Activated T-cell treated with anti-CD3 and anti-CD28 coated beads, Interleukin-2, amount 50 U/mL, for 48 hours (primary cell): ENCODE measurements around the gene SOBP.

Source experiments
- DNase-seq, 2 experiments: peaks; one replicate each; pipeline ENCODE4 v3.0.0-alpha.2; 2020

SOBP gene

DNA sequence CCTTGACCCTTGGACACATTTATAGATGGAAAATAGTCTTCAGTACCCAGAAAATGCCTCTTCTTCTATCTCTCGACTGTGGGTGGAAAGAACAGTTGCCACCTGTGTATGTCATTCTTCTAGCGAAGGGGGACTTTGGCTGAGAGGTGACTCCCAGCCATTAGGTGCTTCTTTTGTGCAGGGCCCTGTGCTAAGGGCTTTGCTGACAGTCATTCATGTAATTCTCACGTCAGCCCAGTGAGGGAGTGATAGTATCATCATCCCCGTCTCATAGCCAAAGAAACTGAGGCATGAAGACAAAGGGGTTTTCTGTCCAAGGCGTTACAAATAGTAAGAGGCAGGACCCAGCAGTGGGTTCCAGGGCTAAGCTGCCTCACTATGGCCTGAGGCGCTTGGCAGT is 173.4 kb downstream of the SOBP start:
- DNase-seq: no peak

DNA sequence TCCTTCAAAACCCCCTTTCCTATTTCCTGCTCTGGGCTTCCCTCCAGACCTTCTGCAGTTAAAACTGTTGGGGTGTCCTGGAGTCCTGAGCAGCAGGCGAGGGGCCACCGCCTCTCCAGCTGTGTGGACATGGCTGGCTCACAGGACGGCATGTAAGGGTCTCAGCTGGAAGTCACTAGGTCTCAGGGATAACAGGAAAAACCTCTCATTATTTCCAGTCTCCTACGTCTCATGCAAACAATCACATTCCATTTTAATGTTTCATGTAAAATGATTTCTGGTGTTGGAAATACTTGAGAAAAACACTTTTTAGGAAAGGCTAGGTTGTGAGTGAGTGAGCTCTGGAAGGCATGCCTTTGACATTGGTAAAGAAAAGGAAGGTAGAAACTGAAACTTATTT is 175.5 kb downstream of the SOBP start:
- DNase-seq: no peak

DNA sequence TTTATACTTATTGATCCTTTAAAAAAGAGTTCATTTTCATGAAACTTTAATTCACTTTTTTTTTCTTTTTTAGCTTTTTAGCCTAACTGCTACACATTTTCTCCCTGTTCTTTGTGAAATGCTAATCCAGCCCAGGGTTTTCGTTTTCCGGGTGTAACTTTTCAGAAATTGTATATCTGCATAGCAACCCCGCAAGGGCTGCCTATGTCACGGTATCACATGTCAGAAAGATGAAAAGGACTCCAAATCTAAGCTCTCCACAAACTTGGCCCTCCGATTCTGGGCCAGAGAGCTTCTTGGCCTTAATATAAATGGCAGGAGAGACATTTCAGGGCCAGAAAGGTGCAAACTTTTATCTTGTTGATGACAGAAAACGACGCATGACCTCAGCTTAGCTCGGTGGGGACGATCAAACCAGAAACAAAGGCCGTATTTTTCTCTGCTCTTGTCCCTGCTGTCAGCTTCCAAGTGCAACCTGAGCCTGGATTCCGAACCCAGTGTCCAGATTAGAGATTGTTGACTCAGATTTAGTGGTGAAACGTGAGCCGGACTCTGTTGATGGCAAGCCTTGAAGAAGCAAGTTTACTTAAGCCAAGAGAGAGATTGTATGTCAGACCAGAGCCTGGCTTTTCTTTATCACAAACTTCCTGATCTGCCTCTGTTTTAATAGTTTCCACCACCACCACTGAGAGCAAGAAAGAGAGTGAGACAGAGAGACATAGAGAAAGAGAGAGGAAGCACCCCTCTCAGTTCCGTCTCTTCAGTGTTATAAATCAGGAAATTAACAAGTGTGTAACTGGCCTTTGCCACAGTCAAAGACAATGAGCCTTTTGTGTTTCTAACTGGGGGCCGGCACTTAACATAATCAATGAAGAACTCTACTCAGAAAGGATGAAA is 176.4 kb downstream of the SOBP start:
- no peak for DNase-seq

DNA sequence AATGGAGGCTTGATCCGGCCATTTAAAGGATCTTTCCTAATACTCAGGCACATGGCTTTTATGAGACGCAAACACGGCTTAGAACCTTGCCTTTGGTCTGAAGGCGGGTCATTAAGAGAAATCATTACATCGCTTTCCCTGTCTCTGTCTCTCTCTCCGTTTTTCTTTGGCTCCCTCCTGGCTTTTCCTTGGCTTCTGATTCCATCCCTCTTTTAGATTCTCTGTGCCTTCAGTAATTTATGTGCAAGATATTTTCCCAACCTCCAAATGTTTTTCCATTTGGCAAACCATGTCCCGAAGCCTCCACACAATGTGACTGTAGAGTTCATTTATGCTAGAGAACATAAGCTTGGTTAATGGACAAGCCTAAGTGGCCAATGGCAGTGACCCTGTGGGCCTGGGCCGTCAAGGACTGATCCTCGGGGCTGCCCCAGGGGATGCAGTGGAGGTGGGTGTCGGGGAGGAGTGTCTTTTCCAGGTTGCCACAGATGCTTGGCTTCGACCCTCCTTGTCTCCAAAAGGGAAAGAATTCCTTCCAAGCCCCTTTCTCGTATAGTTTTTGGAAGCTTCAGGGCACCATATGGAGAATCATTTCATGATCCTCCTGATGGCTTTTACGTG is 177.2 kb downstream of the SOBP start:
- no peak for DNase-seq

DNA sequence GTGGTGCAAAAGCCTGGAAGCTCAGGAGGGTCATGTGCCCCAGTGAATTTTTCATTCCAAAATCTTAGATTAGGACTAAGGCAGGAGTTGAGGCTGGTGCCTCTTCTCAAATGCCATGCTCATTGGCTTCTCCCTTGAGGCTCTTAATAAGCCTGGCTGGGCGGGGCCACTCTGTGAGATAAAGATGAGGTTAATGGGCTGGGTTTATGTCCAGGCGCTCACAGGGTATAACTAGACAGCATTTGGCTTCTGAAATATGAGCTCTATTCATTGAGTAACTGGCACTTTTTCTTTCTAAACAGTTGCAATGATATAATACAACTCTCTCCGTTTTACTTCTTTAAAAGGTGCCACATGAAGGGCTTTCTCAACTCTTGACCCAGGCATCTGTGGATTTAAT is 177.9 kb downstream of the SOBP start:
- DNase-seq: no peak

DNA sequence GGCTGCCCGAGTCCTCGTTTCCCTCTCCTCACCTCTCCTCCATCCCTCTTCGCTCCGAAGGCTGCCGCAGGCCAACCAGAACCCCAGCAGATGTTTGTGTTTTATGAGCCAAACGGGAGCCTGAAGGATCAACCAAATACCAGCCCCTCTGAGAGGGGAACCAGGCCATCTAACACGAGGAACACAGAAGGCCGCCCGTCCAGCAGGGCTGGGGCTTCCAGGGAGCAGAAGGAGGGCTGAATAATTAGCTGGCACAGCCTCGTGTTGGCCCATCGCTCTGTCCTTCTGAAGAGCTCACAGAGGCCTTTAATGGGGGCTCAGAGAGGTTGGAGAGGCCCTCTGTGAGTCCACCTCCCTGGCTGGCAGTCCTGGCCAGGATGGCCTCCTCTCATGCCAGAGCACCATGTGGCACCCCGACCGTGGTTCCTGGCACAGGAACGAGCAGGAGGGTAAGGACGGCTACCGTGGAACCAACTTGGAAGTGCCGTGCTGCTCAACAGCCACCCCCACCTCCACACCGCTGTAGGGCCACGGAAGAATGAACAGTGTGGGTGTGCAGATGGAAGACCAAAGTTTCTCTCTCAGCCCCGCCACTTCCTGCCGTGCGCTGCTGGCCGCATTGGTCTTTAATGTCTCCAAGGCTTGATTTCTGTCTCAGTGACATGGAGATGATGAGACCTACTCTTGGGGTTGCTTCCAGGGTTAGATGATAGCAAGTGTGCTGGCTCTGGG is 179.0 kb downstream of the SOBP start:
- DNase-seq: peak; percentile 61 to 67

DNA sequence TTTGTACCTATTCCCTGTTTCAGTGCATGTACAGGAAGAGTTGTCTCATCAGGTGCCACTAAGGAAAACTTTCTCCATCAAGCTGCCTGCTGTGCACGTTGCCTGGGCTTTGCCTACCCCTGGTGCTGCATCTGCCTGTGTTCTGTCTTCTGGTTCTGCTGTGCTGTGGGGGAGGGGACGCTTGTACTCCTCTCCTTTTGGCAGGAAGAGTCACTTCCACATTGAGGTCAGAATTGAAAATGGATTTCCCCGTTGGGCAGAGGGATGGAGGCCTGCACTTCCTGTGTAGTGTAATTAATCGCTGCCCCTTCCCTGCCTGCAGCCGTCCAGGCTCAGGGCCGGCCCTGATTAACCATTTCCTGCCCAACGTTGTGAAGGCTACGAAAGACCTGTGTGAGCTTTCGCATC is 180.9 kb downstream of the SOBP start:
- DNase-seq: no peak

DNA sequence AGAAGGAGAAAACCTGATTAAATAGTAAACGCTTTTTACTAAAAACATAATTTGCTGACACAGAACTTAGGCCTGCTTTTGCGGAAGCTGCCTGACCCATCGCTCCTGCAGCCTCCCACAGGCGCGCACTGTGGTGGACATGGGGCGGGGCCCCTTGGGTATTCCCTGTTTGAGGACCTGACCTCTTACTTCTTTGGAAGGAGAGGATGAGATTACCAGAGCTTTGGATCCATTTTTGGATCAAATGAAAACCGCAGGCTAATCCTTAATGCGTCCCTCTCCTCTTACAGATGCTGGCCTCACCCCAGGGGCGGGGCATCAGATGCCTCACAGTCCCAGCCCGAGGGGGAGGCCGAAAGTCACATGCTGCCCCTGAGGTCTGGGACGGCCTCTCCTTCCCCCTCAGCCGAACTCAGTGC is 183.2 kb downstream of the SOBP start:
- no peak for DNase-seq

DNA sequence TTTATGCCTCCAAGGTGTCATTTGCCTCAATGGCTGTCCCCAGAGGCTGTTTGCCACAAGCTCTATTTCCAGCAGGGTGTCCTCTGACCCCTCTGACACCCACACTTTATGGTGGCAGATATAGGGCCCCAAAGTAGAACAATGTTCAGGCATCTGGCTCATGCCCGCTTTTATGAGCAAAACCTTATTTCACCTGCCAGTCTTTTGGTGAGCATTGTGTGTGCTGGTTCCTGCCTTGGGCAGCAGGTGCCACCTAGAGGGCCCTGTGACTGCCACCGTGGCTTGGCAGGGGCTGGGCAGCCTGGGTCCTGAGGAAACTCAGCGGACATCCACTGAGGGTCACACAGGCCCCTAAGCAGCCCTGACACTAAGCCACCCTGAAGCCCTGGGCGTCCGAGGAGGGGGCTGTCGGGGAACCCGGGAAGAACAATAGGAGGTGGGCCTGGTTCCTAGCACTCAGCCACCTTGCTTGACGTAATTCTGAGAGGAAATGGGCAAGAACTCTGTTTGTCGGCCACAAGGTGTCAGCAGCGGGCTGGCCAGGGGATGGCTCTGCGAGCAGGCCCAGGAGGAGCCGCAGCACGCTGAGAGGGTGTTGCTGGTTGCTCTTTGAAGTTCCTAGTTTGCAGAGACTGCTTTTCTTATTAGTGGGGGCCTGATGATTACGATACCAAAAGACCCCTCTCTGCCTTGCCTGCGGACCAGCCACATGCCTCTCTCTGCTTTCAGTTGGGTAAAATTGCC is 185.2 kb downstream of the SOBP start:
- peak; percentile 85 to 92 for DNase-seq

DNA sequence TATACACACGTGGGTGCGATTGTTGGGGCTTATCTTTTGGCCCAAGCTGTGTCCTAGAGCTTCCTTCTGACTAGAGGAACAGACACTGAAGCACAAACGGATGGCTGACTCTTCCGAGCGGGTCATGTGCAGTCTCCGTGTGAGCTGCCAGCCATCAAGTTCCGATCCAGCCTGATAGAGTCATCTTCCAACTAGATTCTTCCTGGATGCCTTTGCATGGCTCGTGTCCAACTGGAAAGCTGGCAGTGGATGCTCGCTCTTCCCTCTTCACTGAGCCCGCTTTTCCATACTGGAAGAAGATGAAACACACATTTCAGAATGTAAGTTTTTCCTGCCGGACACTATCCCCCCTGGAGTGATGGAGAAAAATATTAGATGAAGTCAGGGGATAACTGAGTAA is 186.1 kb downstream of the SOBP start:
- DNase-seq: no peak

DNA sequence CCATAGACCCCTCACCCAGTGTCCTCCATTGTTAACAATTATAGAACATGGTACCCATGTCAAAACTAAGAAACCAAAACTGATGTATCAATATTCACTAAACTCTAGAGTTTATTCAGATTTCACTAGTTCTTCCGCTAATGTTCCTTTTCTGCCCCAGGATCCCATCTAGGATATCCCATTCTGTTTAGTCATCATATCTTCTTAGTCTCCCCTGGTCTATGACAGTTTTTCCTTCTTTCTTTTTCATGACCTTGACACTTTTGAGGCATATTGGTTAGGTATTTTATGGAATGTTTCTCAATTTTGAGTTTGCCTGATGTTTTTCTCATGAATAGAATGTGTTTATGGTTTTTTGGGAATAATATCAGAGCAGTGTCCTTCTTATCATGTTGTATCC is 187.5 kb downstream of the SOBP start:
- no peak for DNase-seq

DNA sequence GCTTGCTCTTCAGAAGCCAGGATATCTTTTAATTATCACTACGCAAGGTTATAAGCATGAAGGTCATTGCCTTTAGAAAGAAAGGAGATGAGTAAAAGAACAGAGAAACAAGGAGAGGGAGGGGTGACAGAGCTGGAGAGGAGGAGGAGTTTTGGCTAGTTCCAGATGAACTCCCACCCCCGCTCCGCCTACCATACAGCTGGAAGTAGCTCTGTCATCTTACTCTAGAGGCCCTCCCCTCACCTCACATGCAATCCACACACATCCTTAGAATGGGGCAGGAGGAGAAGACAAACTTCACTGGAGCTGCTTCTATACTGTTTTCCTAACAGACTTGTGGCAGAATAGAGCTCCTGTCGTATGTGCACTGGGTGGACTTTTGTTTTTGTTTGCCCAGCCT is 189.5 kb downstream of the SOBP start:
- no peak for DNase-seq

DNA sequence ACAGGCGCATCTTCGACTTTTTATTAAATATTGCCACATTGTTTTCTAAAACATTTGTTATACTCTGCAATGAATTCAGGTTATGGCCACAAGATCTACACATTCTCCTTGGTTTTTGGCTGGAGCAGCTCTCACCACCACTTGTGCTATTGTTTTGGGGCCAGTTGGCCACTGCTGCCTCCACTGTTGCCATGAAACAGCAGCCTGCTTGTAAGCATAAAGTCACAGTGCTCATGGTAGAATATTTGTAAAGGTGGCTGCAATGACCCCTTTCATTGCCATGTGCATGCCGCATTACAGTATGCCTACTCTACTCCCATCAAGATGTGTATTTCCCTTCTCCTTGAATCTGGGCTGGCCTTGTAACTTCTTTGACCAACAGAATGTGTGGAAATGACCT is 192.8 kb downstream of the SOBP start:
- no peak for DNase-seq

DNA sequence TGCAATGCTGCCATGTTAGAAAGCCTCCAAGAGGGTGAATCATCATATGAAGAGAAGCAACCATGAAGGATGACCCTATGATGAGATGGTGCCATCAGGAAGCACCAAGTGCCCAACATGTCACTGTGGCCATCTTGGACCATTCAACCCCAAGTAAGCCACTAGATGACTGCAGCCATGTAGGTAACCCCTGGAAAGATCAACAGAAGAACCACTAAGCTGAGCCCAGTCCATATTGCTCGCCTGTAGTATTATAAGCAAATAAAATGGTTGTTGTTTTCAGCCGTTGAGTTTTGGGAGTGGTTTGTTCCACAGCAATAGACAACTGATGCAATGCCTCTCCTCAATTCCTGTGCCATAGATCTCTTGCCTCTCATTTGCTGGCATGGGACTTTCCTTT is 193.3 kb downstream of the SOBP start:
- DNase-seq: no peak

DNA sequence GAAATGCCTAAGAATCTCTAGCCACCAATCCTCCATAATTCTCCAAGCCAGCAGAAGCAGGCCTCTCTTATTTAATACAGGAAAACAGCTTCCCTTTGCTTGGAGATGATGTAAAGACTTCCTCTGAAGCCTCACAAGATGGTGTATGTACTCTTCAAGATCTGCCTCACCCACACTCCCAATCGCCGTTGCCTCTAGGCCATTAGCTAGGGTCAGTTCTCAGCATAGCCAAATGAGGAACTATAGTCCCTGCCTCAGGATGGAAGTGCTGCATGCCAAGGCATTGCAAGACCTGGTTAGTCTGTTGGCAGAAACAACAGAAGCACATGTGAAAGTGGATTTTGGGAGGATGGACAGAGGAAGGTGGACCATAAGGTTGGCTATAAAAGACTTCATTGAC is 195.1 kb downstream of the SOBP start:
- DNase-seq: no peak

DNA sequence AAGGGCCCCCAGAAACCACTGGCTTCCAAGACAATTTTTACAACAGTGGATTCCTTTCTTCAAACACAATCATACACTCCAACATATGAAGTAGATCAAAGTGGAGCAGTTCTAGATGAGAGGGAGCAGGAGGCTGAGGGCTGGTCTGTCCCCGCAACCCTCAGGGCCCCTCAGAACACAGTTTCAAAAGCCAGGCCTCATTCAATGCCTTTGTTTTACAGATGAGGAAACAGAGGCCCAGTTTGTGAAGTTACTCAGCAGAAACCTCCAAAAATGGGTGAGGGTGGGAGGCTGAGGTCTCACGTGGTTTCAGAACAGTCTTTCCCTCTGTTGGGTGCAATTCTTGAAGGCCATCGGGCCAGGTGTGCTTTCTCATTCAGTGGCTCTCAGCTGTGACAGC is 199.3 kb downstream of the SOBP start:
- DNase-seq: no peak

DNA sequence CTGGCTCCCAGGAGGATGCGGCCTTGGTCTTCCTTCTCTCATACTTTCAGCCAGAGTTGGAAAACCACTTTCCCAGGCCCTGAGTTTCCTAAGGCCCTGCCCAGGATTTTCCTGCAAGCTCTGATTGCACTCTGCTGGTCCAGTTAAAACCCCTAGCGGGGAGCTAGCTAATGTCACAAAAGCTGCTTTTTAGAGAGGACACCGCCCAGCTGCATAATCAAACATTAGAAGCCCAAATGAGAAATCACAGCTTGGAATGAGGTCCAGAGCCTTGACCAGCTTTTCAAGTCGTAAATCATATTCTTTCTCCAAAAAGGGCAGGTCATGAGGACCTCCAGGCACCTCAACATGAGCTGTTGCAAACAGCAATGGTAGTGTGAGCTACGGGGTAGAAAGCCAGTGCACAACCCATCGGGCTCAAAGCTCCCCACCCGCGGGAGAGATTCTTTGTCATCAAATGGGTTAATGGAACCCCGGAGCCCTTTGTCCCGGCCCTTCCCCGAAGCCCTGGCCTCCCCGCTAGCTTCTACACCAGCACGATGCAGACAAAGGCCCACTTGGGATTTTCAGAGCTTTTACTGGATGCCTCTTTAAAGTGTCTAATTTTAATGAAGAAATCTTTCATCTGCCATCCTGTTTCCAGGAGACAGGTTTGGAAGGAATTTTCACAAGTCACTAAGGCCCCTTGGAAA is 200.2 kb downstream of the SOBP start:
- DNase-seq: no peak

DNA sequence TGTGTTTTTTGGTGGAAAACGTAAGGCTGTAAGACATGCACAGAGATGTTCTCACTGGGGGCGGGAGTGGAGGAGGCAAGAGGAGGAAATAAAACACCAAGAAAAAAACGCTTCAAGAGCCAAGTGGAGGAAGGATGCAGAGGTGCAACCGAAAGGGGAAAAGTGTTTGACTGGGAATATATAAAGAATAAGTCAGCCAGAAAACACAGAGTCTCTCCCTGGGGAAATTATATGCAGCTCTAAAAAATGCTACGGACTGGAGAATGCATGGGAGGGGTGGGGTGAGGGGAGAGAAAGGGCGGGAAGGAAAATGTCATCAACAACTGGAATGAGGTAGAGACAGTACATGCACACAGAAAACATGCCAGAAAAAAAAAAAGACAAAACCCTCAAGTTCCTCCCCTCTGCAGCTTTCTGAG is 200.7 kb downstream of the SOBP start:
- no peak for DNase-seq

DNA sequence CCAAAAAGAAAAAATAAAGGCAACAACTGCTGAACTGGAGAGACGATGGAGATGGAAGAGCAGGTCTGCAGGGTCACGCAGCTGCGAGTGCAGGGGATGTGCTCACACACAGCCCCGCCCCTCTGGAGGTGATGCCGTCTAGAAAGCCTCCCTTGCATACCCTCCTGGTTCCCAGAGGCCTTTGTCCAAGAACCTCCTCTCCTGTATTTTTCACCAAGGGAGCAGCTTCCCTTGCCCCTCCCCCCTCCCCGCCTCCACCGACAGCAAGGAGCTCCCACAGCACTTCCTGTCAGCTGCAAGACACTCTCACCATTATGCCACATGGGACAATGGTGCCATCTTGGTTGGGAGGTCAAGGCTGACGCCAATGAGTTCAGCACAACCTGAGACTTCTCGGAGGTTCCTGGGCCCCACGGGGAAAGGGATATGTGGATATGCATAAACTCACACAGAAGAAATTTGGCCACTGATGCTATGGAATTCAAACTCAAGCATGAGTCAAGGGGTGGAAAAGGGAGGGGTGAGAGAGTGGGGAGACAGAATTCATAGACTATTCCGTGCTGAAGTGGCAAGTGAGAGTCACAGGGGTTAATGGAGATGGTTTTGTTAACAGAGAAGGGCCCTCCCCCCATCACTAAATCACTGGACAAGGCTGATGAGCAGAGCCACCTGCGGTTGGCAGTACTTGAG is 201.3 kb downstream of the SOBP start:
- no peak for DNase-seq

DNA sequence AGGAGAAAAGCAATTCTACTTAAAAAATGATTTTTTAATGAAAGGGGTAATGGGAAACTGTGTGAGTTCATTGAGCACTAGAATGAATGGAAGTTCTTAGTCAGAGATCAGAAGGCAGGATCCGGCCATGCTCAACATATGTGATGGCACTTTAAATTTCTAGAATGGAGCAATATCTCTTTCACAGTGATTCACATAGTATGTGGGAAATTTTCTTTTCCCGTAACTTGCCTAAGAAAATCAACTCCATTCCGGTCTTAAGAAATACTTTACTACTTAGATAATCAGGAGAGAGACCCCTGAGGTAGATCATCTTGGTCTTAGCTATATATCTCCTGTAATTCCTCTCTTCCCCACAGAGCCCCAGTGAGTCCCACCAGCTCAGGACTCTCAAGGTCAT is 202.4 kb downstream of the SOBP start:
- DNase-seq: no peak

DNA sequence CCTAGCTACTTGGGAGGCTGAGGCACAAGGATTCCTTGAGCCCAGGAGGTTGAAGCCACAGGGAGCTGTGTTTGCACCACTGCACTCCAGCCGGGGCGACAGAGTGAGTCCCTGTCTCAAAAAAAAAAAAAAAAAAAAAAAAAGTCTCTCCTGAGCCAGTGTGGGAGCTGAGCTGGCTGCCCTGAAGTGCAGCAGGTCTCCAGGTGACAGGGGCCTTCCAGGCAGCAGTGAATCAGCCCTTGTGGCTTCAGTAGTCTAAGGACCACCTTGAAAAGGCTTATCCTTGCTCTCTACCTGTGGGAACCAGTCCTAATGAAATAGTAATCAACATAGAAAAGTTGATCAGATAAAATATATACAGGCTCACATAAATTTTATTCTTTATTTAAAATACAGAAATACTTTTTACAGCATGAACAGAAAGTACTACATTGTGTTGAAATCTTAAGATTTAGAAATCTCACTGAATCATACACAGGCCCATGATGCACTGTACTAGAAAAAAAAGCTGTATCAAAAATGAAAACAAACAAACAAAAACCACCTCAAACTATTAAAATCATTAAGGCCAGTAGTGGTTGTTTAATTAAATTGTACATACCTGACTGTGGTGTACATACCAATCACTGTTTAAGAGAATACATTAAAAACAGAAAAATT is 205.3 kb downstream of the SOBP start:
- no peak for DNase-seq
